Retinal pigment epithelial cell (primary cell): ENCODE results near the gene LIF.
A peak's percentile ranks its signal among the peaks of the same experiment; 100 is the strongest.
"Not testable (repeated sequence)": the region's sequence is repeated elsewhere in the genome, so short reads cannot be mapped to it uniquely, and the experiment has no call there.

Source experiments
- DNase-seq: peaks from one replicate; pipeline ENCODE4 v3.0.0-alpha.2; 2010; ENCODE audit warnings: low read depth
- H3K4me3 ChIP-seq: 2 replicates; pipeline ENCODE4 v1.5.1; 2011; ENCODE audit warnings: mild to moderate bottlenecking, low read length, control low read depth, moderate library complexity
- TF ChIP-seq, protein P1 (sequence below): conservative IDR thresholded peaks from 2 replicates; pipeline ENCODE4 v1.5.1; 2011; ENCODE audit warnings: low read depth, low read length, control low read depth, inconsistent platforms

LIF gene

DNA sequence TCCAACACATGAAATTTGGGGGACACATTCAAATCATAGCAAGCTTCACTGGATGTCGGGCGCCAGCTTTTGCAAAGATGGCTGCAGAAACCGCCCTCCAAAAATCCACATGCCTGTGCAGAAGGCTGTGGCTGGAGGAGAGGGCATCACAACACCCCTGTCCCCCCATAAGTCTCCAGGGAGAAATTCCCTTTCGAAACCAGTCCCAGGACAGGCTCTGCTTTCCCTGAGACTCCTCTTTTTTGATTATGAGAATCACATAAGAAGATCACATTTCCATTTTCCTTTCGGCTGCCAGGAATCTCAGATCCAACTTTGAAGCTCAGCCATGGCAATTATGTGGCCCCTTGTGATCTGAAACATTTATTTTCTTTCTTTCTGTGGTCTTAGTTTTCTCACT is 9.7 kb downstream of the LIF start:
- H3K4me3 ChIP-seq: no peak overlapping the region
- TF ChIP-seq, protein P1, sequence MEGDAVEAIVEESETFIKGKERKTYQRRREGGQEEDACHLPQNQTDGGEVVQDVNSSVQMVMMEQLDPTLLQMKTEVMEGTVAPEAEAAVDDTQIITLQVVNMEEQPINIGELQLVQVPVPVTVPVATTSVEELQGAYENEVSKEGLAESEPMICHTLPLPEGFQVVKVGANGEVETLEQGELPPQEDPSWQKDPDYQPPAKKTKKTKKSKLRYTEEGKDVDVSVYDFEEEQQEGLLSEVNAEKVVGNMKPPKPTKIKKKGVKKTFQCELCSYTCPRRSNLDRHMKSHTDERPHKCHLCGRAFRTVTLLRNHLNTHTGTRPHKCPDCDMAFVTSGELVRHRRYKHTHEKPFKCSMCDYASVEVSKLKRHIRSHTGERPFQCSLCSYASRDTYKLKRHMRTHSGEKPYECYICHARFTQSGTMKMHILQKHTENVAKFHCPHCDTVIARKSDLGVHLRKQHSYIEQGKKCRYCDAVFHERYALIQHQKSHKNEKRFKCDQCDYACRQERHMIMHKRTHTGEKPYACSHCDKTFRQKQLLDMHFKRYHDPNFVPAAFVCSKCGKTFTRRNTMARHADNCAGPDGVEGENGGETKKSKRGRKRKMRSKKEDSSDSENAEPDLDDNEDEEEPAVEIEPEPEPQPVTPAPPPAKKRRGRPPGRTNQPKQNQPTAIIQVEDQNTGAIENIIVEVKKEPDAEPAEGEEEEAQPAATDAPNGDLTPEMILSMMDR: no peak
- no peak for DNase-seq

DNA sequence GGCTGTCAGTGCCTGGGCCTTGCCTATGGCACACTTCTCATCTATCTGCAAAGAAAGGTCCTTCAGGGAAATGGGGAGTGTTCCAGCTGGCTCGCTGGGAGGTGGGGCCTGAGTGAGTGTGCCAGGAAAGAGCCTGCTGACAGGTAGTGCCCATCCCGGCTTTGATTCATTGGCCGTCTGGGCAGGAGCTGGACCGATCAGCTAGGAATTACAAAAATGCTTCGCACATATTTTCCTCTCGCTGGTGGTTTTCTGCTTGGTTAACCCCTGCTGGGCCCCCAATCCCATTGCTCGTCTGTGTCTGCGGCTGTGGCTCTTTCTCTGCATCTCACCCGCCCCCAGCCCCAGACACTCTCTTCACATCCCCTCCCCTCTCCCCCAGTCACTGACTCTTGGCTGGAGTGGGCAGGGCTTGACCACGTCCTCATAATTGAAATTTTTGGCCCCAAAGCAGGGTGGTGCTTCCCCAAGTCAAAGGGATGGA is 10.8 kb downstream of the LIF start:
- DNase-seq: peak; percentile 96
- no peak overlapping the region for H3K4me3 ChIP-seq
- TF ChIP-seq, protein P1: no peak

DNA sequence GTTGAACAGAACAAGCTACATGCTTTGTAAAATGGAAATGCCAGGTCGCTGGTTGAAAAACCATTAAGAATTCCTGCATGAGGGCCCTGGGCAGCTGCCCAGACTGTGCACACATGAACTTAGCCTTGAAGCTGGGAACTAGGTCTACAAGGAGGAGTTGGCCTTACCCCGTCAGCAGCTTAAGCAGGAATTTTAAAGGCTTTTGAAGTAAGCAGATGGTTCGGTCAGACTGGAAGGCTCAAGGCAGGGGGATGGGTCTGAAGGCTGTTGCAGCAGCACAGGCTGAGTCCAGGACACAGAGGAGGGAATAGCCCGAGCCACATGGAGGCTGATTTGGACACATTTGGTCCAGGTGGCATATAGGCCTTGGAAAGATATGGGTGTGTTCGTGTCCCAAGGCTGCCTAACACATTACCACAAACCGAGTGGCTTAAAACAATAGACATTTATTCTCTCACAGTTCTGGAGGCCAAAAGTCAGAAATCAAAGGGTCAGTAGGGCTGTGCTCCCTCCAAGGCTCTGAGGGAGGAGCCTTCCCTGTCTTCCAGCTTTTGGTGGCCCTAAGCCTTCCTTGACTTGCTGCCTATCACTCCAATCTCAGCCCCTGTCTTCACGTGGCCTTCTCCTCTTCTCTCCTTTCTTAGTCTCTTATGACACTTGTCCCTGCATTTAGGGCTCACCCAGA is 11.6 kb downstream of the LIF start:
- no peak overlapping the region for H3K4me3 ChIP-seq
- DNase-seq: peak; percentile 99
- TF ChIP-seq, protein P1: no peak

DNA sequence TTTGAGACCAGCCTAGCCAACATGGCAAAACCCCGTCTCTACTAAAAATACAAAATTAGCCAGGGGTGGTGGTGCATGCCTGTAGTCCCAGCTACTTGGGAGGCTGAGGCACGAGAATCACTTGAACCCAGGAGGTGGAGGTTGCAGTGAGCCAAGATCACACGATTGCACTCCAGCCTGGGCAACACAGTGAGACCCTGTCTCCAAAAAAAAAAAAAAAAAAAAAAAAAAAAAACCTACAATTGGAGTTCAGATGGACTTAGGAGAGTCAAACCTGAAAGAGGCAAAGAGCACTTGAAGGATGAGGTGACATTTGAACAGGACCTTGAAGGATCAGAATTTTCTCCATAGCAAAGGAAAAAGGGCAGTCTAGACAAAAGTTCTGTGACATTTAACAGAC is 12.2 kb downstream of the LIF start:
- DNase-seq, H3K4me3 ChIP-seq: not testable (repeated sequence)

DNA sequence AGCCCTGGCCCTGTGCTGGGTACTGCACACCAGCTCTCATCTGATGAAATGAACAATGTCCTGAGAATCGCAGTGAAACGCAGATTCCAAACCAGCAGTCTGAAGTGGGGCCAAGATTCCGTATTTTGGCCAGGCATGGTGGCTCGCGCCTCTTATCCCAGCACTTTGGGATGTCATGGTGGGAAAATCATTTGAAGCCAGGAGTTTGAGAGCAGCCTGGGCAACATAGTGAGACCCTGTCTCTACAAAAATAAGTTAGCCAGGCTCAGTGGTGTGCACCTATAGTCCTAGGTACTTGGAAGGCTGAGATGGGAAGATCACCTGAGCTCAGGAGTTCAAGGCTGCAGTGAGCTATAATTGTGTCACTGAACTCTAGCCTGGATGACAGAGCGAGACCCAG is 13.0 kb downstream of the LIF start:
- no peak for DNase-seq
- no peak overlapping the region for H3K4me3 ChIP-seq
- TF ChIP-seq, protein P1: no peak

DNA sequence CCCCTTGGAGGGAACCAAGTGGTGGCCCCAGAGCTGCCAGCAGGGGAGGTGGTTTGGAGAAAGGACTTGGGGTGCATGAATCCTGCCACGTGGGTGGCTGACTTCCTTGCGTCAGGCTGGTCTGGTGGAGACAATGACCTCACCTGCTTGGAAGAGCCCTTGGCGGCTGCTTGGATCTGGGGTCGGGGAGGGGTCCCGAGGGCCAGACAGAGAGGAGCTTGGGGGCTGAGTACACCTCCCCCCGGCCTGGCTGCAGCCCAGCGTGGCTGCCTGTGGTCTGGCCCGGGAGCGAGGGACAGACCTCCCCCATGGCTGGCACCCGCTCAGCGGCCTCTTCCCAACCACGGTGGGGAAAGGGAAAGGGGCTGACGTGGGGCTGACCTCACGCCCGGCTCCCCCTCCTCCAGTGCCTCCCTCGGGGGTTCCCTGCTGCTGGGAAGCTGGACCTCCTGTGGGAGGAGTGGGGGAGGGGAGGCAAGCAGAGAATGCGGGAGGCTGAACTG is 13.8 kb downstream of the LIF start:
- H3K4me3 ChIP-seq: no peak overlapping the region
- TF ChIP-seq, protein P1: no peak
- no peak for DNase-seq

DNA sequence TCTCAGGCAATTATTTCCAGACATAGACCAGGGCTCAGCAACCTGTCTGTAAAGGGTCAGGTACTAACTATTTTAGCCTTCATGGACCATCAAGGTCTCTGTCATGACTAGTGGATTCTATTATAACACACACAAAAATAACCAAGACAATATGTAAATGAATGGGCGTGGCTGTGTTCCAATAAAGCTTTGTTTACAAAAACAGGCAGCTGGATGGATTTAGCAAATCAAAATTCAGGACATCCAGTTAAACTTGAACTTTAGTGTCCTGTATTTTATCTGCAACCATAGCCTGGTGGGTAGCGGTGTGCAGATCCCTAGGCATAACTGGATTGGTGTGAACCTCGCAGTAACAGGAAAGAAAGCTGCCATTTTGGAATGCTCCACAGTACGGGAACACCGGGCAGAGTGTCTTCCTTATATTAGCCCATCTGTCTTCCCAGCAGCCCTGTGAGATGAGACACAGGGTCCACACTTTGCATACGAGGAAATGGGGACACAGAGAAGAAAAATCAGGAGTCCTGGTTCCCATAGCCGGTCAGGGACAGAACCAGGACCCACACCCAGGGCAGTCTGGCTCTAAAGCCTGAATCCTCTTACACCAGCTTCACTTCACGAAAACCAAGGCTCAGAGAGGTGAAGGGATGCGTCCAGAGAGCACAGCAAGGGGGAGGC is 15.6 kb downstream of the LIF start:
- H3K4me3 ChIP-seq: no peak overlapping the region
- no peak for DNase-seq
- TF ChIP-seq, protein P1: no peak
